NCI-H526 treated with DMSO at 0.1 percent for 48 hours (cell line): ENCODE data around the gene ARHGEF16.

ENCODE experiments used
- DNase-seq: peaks from one replicate; lab custom pipeline; 2025; lab: John Stamatoyannopoulos, UW

ARHGEF16 gene

GRCh38 chr1:3438661-3439180 is 15.7 kb upstream of the ARHGEF16 start:
- DNase-seq = no peak

DNA sequence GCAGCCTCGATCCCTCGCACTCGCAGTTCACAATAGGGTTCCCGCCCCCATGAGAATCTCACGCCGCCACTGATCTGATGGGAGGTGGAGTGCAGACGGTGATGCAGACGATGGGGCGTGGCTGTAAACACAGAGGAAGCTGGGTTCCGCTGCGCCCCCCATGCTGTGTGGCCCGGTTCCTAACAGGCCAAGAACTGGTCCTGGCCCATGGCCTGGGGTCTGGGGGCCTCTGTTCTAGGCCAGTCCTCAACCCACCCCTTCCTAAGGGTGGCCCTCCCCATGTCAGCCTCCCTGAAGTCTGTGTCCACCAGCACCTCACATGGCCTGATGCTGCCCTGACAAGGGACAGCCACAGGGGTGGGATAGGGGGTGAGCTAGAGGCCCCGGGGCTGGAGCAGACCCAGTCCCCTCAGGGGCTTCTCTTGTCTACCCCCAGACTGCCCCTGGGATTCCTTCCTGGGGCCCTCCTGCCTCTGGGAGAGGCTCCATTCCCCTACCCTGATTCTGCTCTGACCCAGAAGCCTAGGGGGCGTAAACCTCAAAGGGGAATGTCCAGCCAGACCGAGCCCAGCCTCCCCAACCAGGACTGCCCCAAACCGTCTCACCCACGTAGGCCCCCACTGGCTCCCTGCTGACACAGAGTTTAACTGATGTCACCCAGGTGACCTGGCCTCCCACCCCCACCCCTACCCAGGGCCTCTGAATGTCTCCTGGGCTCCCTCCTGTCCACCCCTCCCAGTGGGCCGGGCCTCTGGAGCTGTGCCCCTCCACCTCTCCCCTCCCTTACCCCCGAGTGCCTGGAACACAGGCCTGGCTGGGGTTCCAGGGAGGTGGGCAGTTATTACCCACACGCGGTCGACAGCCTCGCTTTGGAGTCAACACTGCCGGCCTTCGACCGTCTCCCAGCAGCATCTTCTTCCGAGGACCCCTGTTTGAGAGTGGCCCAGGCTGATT is 14.8 kb upstream of the ARHGEF16 start:
- no peak for DNase-seq

DNA sequence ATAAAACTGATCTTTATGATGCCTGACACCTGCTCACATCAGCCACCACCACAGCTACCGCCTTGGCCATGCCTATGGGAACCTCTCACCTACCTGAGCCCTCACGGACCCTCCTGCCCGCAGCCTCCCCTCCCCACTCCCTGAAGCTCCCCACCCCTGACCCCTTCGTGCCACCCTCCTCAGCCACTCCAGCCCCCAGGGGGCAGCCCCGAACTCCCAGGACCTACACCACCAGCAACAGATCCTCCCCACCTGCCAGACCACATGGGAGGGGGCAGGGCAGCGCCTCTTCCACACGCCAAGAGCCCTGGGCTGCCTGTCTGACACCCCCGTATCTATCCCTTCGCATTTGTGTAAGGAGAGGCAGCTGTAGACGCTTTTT is 14.2 kb upstream of the ARHGEF16 start:
- no peak for DNase-seq

DNA sequence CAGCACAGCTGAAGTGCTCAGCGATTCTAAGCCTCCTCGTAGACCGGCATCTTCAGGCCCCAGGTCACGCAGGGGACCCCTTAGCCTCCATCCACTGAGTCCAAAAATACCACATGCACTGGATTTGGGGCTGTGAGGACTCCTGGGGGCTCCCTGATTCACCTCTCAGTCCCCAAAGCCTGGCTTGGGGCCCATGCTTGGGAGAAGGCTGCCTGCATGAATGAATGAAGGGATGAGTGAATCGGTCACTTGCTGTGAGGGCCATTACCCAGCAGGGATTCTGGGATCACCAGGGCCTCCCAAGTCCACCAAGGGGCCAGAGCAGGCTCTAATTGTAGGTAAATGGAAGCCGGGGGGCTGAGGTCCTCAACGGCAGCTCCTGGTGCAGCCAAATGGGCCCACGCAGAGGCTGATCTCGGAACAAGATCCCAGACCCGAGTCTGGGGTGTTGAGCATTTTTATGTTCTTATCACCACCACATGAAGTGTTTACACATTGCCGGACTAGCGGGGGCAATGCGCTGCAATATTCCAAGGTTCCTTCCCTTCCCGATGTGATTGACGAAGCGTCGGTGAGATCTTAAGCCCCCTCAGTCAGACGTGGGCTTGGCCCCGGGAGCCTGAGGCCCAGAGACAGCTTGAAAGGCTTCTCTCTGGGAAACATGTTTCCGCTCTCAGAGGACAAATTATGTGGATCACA is 13.6 kb upstream of the ARHGEF16 start:
- no peak for DNase-seq

GRCh38 chr1:3441410-3441847 is 13.0 kb upstream of the ARHGEF16 start:
- DNase-seq = no peak

GRCh38 chr1:3441880-3442279 is 12.6 kb upstream of the ARHGEF16 start:
- DNase-seq = no peak

GRCh38 chr1:3442331-3442730 is 12.1 kb upstream of the ARHGEF16 start:
- no peak for DNase-seq

- no peak for DNase-seq
Observed at GRCh38 chr1:3442901-3443300, 11.6 kb upstream of the ARHGEF16 start.

- peak; percentile 30 for DNase-seq
Observed at GRCh38 chr1:3443807-3444206, 10.7 kb upstream of the ARHGEF16 start.

DNA sequence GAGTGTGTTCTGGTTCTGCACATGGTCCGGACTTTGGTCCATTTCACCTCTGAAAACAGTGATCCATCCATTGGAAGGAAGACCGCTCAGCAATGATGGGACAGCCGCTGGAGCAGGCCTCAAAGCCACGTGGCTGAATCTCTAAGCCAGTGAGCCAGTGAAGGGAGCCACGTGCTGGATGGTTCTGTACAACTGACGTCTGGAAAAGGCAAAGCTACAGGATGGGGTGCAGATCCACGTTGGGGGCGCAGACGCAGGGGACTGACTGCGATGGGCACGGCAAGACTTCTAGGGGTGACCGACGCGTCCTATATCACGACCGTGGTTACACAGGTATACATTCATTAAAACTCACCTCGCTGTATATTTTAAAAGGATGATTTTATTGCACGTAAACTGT is 10.2 kb upstream of the ARHGEF16 start:
- no peak for DNase-seq

- no peak for DNase-seq
Observed at GRCh38 chr1:3444736-3445135, 9.7 kb upstream of the ARHGEF16 start.

DNA sequence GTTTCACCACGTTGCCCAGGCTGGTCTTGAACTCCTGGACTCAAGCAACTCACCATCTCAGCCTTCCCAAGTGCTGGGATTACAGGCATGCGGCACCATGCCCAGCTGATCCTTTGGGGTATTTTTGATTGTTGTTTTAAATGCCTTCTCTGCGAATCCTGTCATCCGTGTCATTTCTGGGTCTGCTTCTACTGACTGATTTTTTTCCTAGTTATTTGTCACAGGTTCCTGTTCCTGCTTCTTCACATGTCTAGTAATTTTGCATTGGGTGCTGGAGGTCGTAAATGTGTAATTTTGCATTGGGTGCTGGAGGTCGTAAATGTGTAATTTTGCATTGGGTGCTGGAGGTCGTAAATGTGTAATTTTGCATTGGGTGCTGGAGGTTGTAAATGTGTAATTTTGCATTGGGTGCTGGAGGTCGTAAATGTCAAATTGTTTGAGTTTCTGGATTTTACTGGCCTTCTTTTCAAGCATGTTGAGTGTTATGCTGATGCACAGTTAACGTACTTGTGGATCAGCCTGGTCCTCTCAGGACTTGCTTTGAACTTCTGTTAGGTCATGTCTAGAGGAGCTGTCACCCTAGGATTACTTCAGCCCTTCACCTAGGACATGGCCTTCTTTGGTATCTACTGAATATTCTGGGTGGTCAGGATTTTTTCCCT is 4.1 kb upstream of the ARHGEF16 start:
- no peak for DNase-seq

DNA sequence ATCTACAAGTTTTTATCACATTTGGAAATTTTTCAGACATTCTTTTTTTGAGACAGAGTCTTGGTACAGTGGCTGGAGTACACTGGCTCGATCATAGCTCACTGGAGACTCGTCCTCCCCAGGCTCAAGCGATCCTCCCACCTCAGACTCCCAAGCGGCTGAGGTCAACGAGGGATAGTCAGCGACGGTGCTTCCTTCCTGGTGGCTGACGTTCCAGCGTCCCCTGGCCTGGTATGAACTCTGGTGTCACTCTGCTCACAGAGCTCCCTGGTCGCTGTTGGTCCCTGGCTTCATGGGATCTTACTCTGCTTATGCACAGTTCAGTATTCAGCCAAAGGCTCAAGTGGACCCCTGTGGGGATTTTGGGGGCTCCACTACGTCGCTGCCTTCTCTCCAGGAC is 3.5 kb upstream of the ARHGEF16 start:
- DNase-seq = no peak

DNA sequence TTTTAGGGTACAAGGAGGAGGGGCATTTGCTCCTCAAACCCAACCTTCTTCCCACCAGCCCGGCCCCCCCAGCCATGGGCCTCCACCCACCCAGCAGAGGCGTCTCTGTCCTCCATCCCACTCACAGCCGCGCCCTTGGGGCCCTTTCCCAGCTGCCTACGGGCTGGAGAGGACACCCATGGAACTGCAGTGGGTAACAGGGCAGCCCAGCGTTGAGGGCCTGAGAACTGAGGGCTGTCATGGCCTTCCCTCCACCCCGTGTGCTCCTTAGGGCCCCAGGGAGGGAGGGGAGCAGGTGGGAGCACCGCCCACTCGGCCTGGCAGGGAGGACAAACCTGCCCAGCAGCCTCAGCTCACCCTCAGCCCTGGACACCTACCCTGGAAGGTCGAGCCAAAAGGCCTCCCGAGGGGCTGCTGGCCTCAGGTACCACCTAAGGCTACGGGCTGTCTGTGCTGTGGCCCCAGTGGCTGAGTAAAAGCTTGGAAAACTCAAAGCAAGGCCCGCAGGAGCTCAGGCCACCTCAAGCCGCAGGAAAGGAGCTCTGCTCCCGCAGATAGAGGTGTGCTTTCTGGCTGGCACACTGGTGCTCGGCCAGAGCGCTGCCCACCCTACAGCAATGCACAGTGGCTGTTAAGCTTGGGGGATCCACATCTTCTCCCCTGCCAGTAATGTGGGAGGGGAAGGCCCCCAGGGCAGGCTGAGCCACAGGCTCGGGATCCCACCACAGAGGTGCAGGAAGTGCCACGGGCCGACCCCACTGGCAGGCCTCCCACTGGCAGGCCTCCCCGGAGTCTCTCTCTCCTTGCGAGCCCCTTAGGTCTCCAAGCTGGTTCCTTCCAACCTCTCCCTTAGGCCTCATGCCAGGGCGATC is 2.2 kb upstream of the ARHGEF16 start:
- DNase-seq = no peak

- DNase-seq = no peak
Observed at GRCh38 chr1:3452866-3453175, 1.6 kb upstream of the ARHGEF16 start.

GRCh38 chr1:3453203-3453761 is 1.2 kb upstream of the ARHGEF16 start:
- peak; percentile 35 for DNase-seq

DNA sequence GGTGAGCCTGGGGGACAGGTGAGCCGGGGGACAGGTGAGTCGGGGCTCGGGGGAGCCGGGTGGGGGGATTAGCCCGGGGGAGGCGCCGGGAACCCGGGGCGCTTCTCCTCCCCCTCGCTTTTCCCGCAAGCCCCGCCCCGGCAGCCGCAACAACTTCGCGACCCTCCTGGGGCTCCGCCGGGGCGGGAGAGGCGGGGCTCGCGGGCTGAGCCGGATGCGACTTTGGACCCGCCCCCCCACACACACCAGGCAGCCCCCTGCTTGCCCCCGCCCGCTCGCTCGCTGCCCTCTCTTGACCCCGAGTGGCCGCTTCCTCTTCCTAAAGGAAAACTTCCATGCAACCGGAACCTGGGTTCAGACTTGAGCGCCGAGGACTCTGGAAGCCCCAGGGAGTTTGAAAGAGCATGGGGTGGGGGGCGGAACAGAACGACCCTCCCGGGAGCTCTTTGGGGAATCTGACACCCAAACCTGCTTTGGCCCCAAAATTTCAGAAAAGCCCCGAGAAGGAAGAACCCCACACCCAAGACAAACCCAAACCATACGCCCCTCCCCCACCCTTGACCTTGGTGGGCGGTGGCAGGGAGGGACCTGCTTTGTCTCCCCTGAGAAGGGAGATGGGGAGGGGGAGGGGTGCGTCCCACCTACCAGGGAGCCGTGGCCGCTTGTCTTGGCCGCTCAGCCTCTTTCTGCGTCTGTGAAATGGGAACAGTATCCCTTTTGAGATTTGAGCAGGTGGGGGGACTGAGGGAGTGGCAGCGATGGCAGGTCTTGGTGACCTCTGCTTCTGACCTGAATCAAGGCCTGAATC is 550 bp downstream of the ARHGEF16 start:
- DNase-seq = no peak

DNA sequence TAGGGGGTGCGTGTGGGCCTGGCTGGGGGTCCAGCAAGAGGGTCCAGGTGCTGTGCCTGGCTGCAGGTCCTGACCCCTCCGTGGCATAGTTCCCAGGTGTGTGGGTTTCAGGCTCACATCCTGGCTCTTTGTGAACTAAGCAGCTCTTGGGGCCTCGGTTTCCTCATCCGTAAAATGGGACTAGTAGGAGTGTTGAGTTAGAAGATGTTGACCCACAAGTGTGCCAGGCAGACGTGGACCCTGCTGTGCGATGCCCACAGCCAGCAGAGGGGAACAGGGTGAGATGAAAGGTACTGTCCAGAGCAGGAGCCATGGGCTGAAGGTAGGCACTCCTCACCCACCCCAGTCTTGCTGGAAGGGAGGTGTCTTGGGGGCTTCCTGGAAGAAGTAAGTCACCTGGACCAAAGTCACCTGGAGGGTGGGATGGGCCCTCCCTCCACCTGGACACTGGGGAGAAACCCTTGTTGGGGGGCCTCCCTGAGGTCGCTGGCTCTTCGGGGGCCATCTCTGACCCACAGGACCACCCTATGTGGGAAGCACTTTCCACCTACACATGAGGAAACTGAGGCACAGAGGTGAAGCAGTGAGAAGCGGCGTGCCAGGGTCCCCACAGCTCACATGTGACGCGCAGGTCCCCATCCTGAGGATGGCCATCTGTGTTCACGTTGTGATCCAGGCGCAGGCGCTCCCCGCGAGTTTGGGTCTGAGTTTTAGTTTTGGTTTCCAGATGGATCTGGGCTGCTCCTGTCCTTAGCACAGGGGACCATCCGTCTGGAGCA is 1.4 kb downstream of the ARHGEF16 start:
- no peak for DNase-seq

- peak; percentile 42 for DNase-seq
Observed at GRCh38 chr1:3456449-3456963, 2.0 kb downstream of the ARHGEF16 start.
